ENCODE results near the gene EDAR. TPM values are rescaled to one million over a fixed set of nuclear protein-coding genes. Genes with fewer than 3 reads are reported as not detected.

Gene EDAR
- total and polyA plus RNA-seq, 2 of the 8 experiments (the other 6 are each of a cell fraction or from before 2014, with no cell fraction given) = not detected

GRCh38 chr2:108929807-108930425, 59.1 kb downstream of the EDAR start (continued):
- TF ChIP-seq, protein P1, sequence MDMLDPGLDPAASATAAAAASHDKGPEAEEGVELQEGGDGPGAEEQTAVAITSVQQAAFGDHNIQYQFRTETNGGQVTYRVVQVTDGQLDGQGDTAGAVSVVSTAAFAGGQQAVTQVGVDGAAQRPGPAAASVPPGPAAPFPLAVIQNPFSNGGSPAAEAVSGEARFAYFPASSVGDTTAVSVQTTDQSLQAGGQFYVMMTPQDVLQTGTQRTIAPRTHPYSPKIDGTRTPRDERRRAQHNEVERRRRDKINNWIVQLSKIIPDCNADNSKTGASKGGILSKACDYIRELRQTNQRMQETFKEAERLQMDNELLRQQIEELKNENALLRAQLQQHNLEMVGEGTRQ (IDR thresholded peaks at IDR 0.05; ENCODE audit: low read length) = no peak
- TF ChIP-seq KDM1A (IDR thresholded peaks at IDR 0.05; ENCODE audit: borderline replicate concordance, low read length) = no peak

Measured in H1 (cell line).